IMR-90 (cell line): ENCODE measurements around the gene RASL10B. TPM values are rescaled to one million over a fixed set of nuclear protein-coding genes. Genes with fewer than 3 reads are reported as not detected.

Experiments used
- ATAC-seq: fragments of 200-7000 bp; cut with Tn5 transposase; 2 replicates; pipeline ENCODE4 v1.9.1; 2020; ENCODE audit warnings: low read depth, mild to moderate bottlenecking, moderate library complexity
- BruUV-seq: library from RNA; stranded (reverse); fragments of 400-500 nt; replicated peaks from 2 replicates; lab custom pipeline; 2021; lab: Mats Ljungman, UMichigan
- CTCF ChIA-PET: fragments of 300-600 bp; formaldehyde crosslinking; extraction: SDS; loops from one replicate; lab custom pipeline; 2021; ENCODE audit warnings: antibody characterized with exemption; lab: Yijun Ruan, JAX
- POLR2A ChIA-PET: fragments of 300-600 bp; sonication (Branson Sonifier 250); formaldehyde crosslinking; loops from one replicate; lab custom pipeline; 2022; ENCODE audit warnings: antibody characterized with exemption; ENCODE audit not compliant: unreplicated experiment; lab: Charles Lee
- DNase-seq: peaks from one replicate; pipeline ENCODE4 v3.0.0; 2013
- H2AFZ ChIP-seq: replicated peaks from 2 replicates; pipeline ENCODE3; 2013; ENCODE audit warnings: low read length, mild to moderate bottlenecking; ENCODE audit not compliant: poor library complexity
- H2AK5ac ChIP-seq: 2 replicates; pipeline ENCODE4 v1.6.1; 2013; ENCODE audit warnings: low read depth, low read length, inconsistent platforms
- H2AK9ac ChIP-seq: replicated peaks from 2 replicates; pipeline ENCODE3; 2013; ENCODE audit warnings: mild to moderate bottlenecking, low read depth, low read length, moderate library complexity; ENCODE audit not compliant: poor library complexity
- H2BK120ac ChIP-seq: 2 replicates; pipeline ENCODE4 v1.6.1; 2013; ENCODE audit warnings: low read depth, low read length, inconsistent platforms
- H2BK15ac ChIP-seq: 3 replicates; pipeline ENCODE4 v1.6.1; 2013; ENCODE audit warnings: low read depth, low read length, inconsistent platforms
- H2BK20ac ChIP-seq: 2 replicates; pipeline ENCODE4 v1.6.1; 2013; ENCODE audit warnings: low read depth, mild to moderate bottlenecking, inconsistent platforms, low read length, moderate library complexity
- H2BK5ac ChIP-seq: 2 replicates; pipeline ENCODE4 v1.6.1; 2013; ENCODE audit warnings: mild to moderate bottlenecking, low read depth, low read length, inconsistent platforms; ENCODE audit not compliant: poor library complexity, severe bottlenecking
- H3K14ac ChIP-seq: replicated peaks from 2 replicates; pipeline ENCODE4 v1.6.1; 2013; ENCODE audit warnings: low read depth, low read length, inconsistent platforms
- H3K18ac ChIP-seq: 2 replicates; pipeline ENCODE4 v1.6.1; 2013; ENCODE audit warnings: low read depth, low read length, control low read depth
- H3K23ac ChIP-seq: 2 replicates; pipeline ENCODE4 v1.6.1; 2013; ENCODE audit warnings: low read depth, low read length, inconsistent platforms
- H3K27ac ChIP-seq: 2 replicates; pipeline ENCODE4 v1.5.1; 2013; ENCODE audit warnings: mild to moderate bottlenecking, control low read depth, low read length; ENCODE audit not compliant: insufficient read depth
- H3K27me3 ChIP-seq: 2 replicates; pipeline ENCODE4 v1.6.1; 2013; ENCODE audit warnings: low read length; ENCODE audit not compliant: control insufficient read depth, insufficient read depth
- H3K36me3 ChIP-seq: 2 replicates; pipeline ENCODE4 v1.6.1; 2013; ENCODE audit warnings: low read length, mixed read lengths; ENCODE audit not compliant: control insufficient read depth, insufficient read depth
- H3K4ac ChIP-seq: 2 replicates; pipeline ENCODE4 v1.6.1; 2013; ENCODE audit warnings: low read depth, low read length, inconsistent platforms
- H3K4me1 ChIP-seq: 2 replicates; pipeline ENCODE4 v1.6.1; 2013; ENCODE audit warnings: low read length, mixed read lengths; ENCODE audit not compliant: control insufficient read depth, insufficient read depth
- H3K4me2 ChIP-seq: 2 replicates; pipeline ENCODE4 v1.6.1; 2013; ENCODE audit warnings: low read depth, mild to moderate bottlenecking, control low read depth, low read length, moderate library complexity
- H3K4me3 ChIP-seq: 2 replicates; pipeline ENCODE4 v1.5.1; 2013; ENCODE audit warnings: low read depth, mild to moderate bottlenecking, control low read depth, low read length, moderate library complexity; ENCODE audit not compliant: insufficient read depth
- H3K56ac ChIP-seq: 2 replicates; pipeline ENCODE4 v1.6.1; 2013; ENCODE audit warnings: low read length, inconsistent platforms; ENCODE audit not compliant: insufficient read depth; ENCODE audit errors: extremely low read depth
- H3K79me1 ChIP-seq, 2 experiments: 2 replicates each; pipeline ENCODE4 v1.6.1; 2013; ENCODE audit warnings: low read length in 2 of 2, inconsistent platforms in 1 of 2, low read depth in 1 of 2
- H3K9ac ChIP-seq: 2 replicates; pipeline ENCODE4 v1.6.1; 2013; ENCODE audit warnings: low read depth, low read length, control low read depth
- H3K9me1 ChIP-seq: 2 replicates; pipeline ENCODE4 v1.6.1; 2013; ENCODE audit warnings: low read length, inconsistent platforms; ENCODE audit not compliant: insufficient read depth
- H3K9me3 ChIP-seq: 2 replicates; pipeline ENCODE4 v1.6.1; 2013; ENCODE audit warnings: low read length; ENCODE audit not compliant: control insufficient read depth, insufficient read depth
- H4K20me1 ChIP-seq: 2 replicates; pipeline ENCODE4 v1.6.1; 2013; ENCODE audit warnings: low read length, inconsistent platforms; ENCODE audit not compliant: insufficient read depth
- H4K5ac ChIP-seq: 2 replicates; pipeline ENCODE4 v1.6.1; 2013; ENCODE audit warnings: mild to moderate bottlenecking, low read depth, low read length, control low read depth
- H4K8ac ChIP-seq, 2 experiments: 2 replicates each; pipeline ENCODE4 v1.6.1; 2013; ENCODE audit warnings: low read depth in 2 of 2, low read length in 2 of 2, control low read depth in 1 of 2, inconsistent platforms in 1 of 2
- H4K91ac ChIP-seq: 2 replicates; pipeline ENCODE4 v1.6.1; 2013; ENCODE audit warnings: low read depth, low read length, inconsistent platforms; ENCODE audit not compliant: insufficient read depth
- BHLHE40 ChIP-seq: fragments of 150-350 bp; IDR thresholded peaks from 2 replicates; pipeline ENCODE4 v1.6.1; 2016; ENCODE audit warnings: mild to moderate bottlenecking, low read depth, low read length
- CHD1 ChIP-seq: IDR thresholded peaks from 2 replicates; pipeline ENCODE4 v1.6.1; 2012; ENCODE audit warnings: low read depth, low read length, improper control_type of control experiment
- CTCF ChIP-seq: conservative IDR thresholded peaks from 2 replicates; pipeline ENCODE4 v1.5.1; 2012; ENCODE audit warnings: mild to moderate bottlenecking, low read depth, low read length, improper control_type of control experiment
- FOS ChIP-seq: fragments of 150-350 bp; IDR thresholded peaks from 2 replicates; pipeline ENCODE4 v1.6.1; 2016; ENCODE audit warnings: low read depth, low read length
- MAFK ChIP-seq: IDR thresholded peaks from 2 replicates; pipeline ENCODE4 v1.6.1; 2012; ENCODE audit warnings: low read depth, low read length, improper control_type of control experiment
- MAZ ChIP-seq: IDR thresholded peaks from 2 replicates; pipeline ENCODE4 v1.6.1; 2012; ENCODE audit warnings: low read depth, mild to moderate bottlenecking, low read length, improper control_type of control experiment, moderate library complexity, borderline replicate concordance
- MXI1 ChIP-seq: IDR thresholded peaks from 2 replicates; pipeline ENCODE4 v1.6.1; 2012; ENCODE audit warnings: low read depth, mild to moderate bottlenecking, low read length, moderate library complexity, borderline replicate concordance
- NFE2L2 ChIP-seq: fragments of 150-350 bp; IDR thresholded peaks from 2 replicates; pipeline ENCODE4 v1.6.1; 2016; ENCODE audit warnings: low read depth, mild to moderate bottlenecking, low read length
- POLR2A ChIP-seq: IDR thresholded peaks from 2 replicates; pipeline ENCODE4 v1.6.1; 2012; ENCODE audit warnings: mild to moderate bottlenecking, low read depth, low read length
- RAD21 ChIP-seq: IDR thresholded peaks from 2 replicates; pipeline ENCODE4 v1.6.1; 2012; ENCODE audit warnings: low read length, improper control_type of control experiment
- RCOR1 ChIP-seq: IDR thresholded peaks from 2 replicates; pipeline ENCODE4 v1.6.1; 2012; ENCODE audit warnings: mild to moderate bottlenecking, low read length, improper control_type of control experiment; ENCODE audit not compliant: insufficient replicate concordance
- SMC3 ChIP-seq: fragments of 150-350 bp; IDR thresholded peaks from 2 replicates; pipeline ENCODE4 v1.6.1; 2016; ENCODE audit warnings: low read depth, mild to moderate bottlenecking, antibody characterized with exemption, low read length, moderate library complexity
- WGBS, 2 experiments: methylation state at CpG; one replicate each; pipeline versions ENCODE4 v1.1.5 to v1.1.7; 2013; ENCODE audit warnings: missing lambda C conversion rate in 2 of 2; ENCODE audit not compliant: insufficient read length in 1 of 2; ENCODE audit errors: extremely low coverage in 2 of 2; 5-methylcytosine and 5-hydroxymethylcytosine counted together
- dilution Hi-C: fragments of 300-500 bp; cut with HindIII; formaldehyde crosslinking; loops from one replicate; pipeline ENCODE4 v1.14.3; 2018; ENCODE audit warnings: low sequenced_read_pairs; ENCODE audit not compliant: unreplicated experiment
- in situ Hi-C: fragments of 300-500 bp; cut with MboI; formaldehyde crosslinking; loops from 3 replicates; pipeline ENCODE4 v1.14.3; 2019; ENCODE audit warnings: low sequenced_read_pairs, inconsistent platforms, mixed read lengths
- intact Hi-C: fragments of 100-400 bp; cut with micrococcal nuclease; formaldehyde crosslinking; loops from 2 replicates; pipeline ENCODE4 v1.10.0; 2022
- polyA plus RNA-seq, 3 experiments: library from polyadenylated mRNA; depleted of rRNA; stranded (reverse); fragments of >200 nt; gene quantifications; 2 replicates each; pipeline ENCODE4 v1.2.3, GENCODE V29; 2012; ENCODE audit warnings: low replicate concordance in 1 of 3
- total RNA-seq: library from RNA; depleted of rRNA; stranded (reverse); fragments of >200 nt; gene quantifications from 2 replicates; pipeline ENCODE4 v1.2.3, GENCODE V29; 2012

The RASL10B gene
- total and polyA plus RNA-seq, 2 of the 4 experiments (the other 2 are of a cell fraction): 4.1 to 4.7 TPM

GRCh38 chr17:35788477-35789368, 57.3 kb downstream of the RASL10B start:
- Histone ChIP-seq H3K9me3 (no peaks in the 10 kb centered on the region), H3K56ac (peak overlapping the region; percentile 30; the same call in 1 of the 2 replicates), H3K4ac (peak overlapping the region; percentile 72), H3K23ac (peak overlapping the region; percentile 61), H4K8ac (peak overlapping the region in 1 of 2 experiments; percentile 38; a peak in 2 of 4 replicates), H3K79me1 (no peaks in the 10 kb centered on the region), H2AK9ac (peak overlapping the region; percentile 49), H2BK5ac (peak overlapping the region; percentile 27), H3K9ac (0 out of 2 replicates have a peak overlapping the region, but pooled peaks have one; percentile 21), H3K14ac (peak overlapping the region; percentile 84), H3K36me3 (no peaks in the 10 kb centered on the region), H4K91ac (peak overlapping the region; percentile 34), H2AFZ (peak overlapping the region; percentile 58), H3K18ac (peak overlapping the region; percentile 32; the same call in 1 of the 2 replicates), H2BK15ac (peak overlapping the region; percentile 73; the same call in 2 of the 3 replicates), H3K27me3 (peaks cover 16% of the 10 kb centered on the region), H3K4me2 (peak overlapping the region; percentile 58), H3K9me1 (peaks cover 17% of the 10 kb centered on the region), H2BK20ac (peak overlapping the region; percentile 64), H3K27ac (peak overlapping the region; percentile 11), H4K5ac (0 out of 2 replicates have a peak overlapping the region, but pooled peaks have one; percentile 16), H3K4me3 (no peak overlapping the region), H4K20me1 (no peaks in the 10 kb centered on the region; the same call in 1 of the 2 replicates), H2AK5ac (peak overlapping the region; percentile 75), H3K4me1 (peaks cover 23% of the 10 kb centered on the region), H2BK120ac (peak overlapping the region; percentile 61)
- BruUV-seq: no TSS peak
- ATAC-seq (peak; percentile 81), DNase-seq (peak; percentile 92)
- 0% methylated on average over 1 of the region's 2 CpGs; no CpG with 5 or more reads in 1 of the 2 experiments for WGBS, 2 experiments
- CTCF ChIA-PET: interaction anchor here (0.5 to 3.1 kb wide), 3 partner anchors 11 to 46 kb away, joined by 3 to 17 read pairs (median 3); no protein-coding TSS in a partner anchor
- TF ChIP-seq FOS: peak; percentile 81
- peak; percentile 52; the same call in 1 of the 2 replicates for TF ChIP-seq MAFK
- no peak for TF ChIP-seq RAD21
- no peak for TF ChIP-seq CHD1
- TF ChIP-seq NFE2L2: no peak
- no peak for TF ChIP-seq MXI1
- 0 out of 2 replicates have a peak, but pooled peaks have one; percentile 7 for TF ChIP-seq SMC3
- 0 out of 2 replicates have a peak, but pooled peaks have one; percentile 28 for TF ChIP-seq POLR2A
- peak; percentile 48; the same call in 1 of the 2 replicates for TF ChIP-seq MAZ
- 0 out of 2 replicates have a peak, but pooled peaks have one; percentile 15 for TF ChIP-seq BHLHE40
- TF ChIP-seq CTCF: no peak
- peak; percentile 6 for TF ChIP-seq RCOR1
- intact Hi-C loops (no loop called here), in situ Hi-C loops (no loop called here), dilution Hi-C loops (no loop called here)
- POLR2A ChIA-PET: interaction anchor here (0.7 kb wide), 1 partner anchor 20 kb away, joined by 4 read pairs; the partner anchor contains the start of gene TAF15
